Measurements from ENCODE around the gene POLR1H.

The POLR1H gene

GRCh38 chr6:30062471-30063178 is 1.6 kb downstream of the POLR1H start:
- DNase-seq = no peak

- DNase-seq = no peak
These were observed 2.2 kb downstream of the POLR1H start for GRCh38 chr6:30063315-30063714.

GRCh38 chr6:30066082-30066481 is 5.0 kb downstream of the POLR1H start:
- no peak for DNase-seq

- peak; percentile 99 for DNase-seq
These were observed 5.8 kb downstream of the POLR1H start, which contains the start of gene PPP1R11 for GRCh38 chr6:30066577-30067459. PPP1R11 (plus strand) TSS chr6:30067198; CDS start chr6:30067411, 213 bp downstream.

GRCh38 chr6:30067460-30068139 is 6.5 kb downstream of the POLR1H start:
- no peak for DNase-seq

- DNase-seq = no peak
These were observed 10.2 kb downstream of the POLR1H start for GRCh38 chr6:30071081-30071818.

- no peak for DNase-seq
These were observed 10.8 kb downstream of the POLR1H start for GRCh38 chr6:30071858-30072257.

- no peak for DNase-seq
These were observed 12.6 kb downstream of the POLR1H start for GRCh38 chr6:30073489-30074235.

- DNase-seq = no peak
These were observed 13.4 kb downstream of the POLR1H start for GRCh38 chr6:30074331-30075093.

GRCh38 chr6:30075094-30075789 is 14.2 kb downstream of the POLR1H start, which contains the start of gene RNF39:
RNF39 (minus strand) TSS chr6:30075769; CDS start chr6:30075585, 184 bp downstream.
- DNase-seq = no peak

GRCh38 chr6:30075790-30076732 is 15.0 kb downstream of the POLR1H start:
- DNase-seq = no peak

GRCh38 chr6:30077218-30077617 is 16.2 kb downstream of the POLR1H start:
- no peak for DNase-seq

- DNase-seq = no peak
These were observed 26.8 kb downstream of the POLR1H start for GRCh38 chr6:30087876-30088275.

GRCh38 chr6:30091577-30092381 is 30.7 kb downstream of the POLR1H start:
- no peak for DNase-seq

GRCh38 chr6:30092852-30093543 is 31.9 kb downstream of the POLR1H start:
- DNase-seq = no peak

GRCh38 chr6:30093951-30094661 is 33.0 kb downstream of the POLR1H start:
- DNase-seq = no peak

GRCh38 chr6:30096829-30097228 is 35.8 kb downstream of the POLR1H start:
- no peak for DNase-seq
